Fibroblast of pulmonary artery (primary cell): ENCODE measurements around the gene TMEFF1.

Source experiments
- DNase-seq: peaks from one replicate; pipeline ENCODE4 v3.0.0-alpha.2; 2010; ENCODE audit warnings: low read depth
- H3K4me3 ChIP-seq: replicated peaks from 2 replicates; pipeline ENCODE4 v1.5.1; 2011; ENCODE audit warnings: low read depth, mild to moderate bottlenecking, control low read depth, low read length, moderate library complexity
- TF ChIP-seq, protein P1 (sequence below): IDR thresholded peaks from 2 replicates; pipeline ENCODE4 v1.5.1; 2011; ENCODE audit warnings: mild to moderate bottlenecking, control low read depth, low read length, inconsistent platforms; ENCODE audit errors: missing control alignments

TMEFF1 gene

DNA sequence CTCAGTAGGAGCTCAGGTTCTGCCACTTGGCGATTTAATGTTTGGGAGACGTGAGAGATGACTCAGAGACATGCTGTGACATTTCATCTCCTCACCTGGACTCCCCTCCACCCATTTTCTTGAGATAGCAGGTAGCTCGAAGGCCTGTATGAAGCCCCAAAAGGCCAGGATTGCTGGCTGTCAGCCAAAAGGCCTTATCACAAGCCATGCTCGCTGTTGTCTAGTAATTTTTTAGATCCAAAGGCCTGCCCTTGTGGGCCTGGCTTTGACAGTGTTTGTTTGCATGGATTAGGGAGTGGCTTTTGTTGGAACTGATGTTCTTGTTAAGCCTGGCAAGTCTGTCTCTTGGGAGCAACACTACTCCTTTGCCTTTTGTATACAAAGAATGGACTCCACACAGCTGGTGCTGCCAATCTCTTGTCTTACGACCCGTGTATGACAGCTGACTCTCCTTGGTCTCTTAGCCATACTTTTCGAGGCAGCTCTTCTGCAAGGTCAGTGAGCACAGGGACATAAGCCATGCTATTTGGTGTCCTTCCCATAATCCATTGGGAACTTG lies 127.7 kb downstream of the TMEFF1 start:
- DNase-seq, result no peak
- TF ChIP-seq, protein P1, sequence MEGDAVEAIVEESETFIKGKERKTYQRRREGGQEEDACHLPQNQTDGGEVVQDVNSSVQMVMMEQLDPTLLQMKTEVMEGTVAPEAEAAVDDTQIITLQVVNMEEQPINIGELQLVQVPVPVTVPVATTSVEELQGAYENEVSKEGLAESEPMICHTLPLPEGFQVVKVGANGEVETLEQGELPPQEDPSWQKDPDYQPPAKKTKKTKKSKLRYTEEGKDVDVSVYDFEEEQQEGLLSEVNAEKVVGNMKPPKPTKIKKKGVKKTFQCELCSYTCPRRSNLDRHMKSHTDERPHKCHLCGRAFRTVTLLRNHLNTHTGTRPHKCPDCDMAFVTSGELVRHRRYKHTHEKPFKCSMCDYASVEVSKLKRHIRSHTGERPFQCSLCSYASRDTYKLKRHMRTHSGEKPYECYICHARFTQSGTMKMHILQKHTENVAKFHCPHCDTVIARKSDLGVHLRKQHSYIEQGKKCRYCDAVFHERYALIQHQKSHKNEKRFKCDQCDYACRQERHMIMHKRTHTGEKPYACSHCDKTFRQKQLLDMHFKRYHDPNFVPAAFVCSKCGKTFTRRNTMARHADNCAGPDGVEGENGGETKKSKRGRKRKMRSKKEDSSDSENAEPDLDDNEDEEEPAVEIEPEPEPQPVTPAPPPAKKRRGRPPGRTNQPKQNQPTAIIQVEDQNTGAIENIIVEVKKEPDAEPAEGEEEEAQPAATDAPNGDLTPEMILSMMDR, result no peak
- H3K4me3 ChIP-seq, result no peak overlapping the region

GRCh38 chr9:100601216-100601615 lies 128.3 kb downstream of the TMEFF1 start:
- TF ChIP-seq, protein P1, result peak; percentile 93
- DNase-seq, result peak; percentile 72
- H3K4me3 ChIP-seq, result no peak overlapping the region

DNA sequence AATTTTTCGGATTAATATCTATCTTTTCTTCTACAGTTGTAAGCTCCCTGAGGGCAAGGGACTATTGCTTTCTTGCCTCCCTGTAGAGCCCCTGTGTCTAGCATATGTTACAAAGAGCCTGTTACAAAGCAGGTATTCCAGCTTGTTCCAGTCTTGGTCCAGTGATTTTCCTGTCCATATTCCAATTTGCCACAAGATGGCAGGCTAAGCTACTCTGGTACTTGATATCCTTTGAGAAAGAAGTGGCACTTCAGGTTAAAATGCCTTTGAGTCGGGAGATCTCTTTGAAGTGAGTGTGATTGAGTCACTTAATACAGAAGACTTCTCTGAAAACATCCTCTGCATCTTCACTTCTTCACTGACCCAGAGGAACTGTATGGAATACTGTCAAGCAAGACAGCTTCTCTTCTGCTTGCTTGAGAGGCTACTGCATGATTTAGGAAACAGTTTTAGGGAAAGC lies 129.4 kb downstream of the TMEFF1 start:
- H3K4me3 ChIP-seq, result no peak overlapping the region
- TF ChIP-seq, protein P1, result peak; percentile 88
- peak; percentile 70 for DNase-seq

DNA sequence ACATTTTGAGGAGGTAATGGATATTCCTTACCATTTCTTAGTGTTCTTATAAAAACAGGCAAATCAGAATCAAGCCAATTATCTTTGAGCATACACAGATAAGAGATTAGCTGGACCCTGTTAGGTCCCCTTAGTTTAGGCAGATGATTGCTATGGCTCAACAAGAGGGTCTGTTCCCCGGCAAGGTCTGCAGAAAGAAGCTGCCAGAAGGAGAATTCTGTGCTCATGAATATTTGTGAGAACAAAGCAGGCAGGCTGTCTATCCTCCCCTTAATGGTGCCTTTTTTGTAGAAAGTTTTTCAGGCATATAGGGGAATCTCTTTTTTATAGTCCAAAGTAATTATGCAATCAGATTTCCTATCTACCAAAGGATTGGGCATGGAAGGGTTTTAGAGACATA lies 132.5 kb downstream of the TMEFF1 start:
- TF ChIP-seq, protein P1, result no peak
- no peak for DNase-seq

GRCh38 chr9:100619194-100619593 lies 146.2 kb downstream of the TMEFF1 start:
- TF ChIP-seq, protein P1, result no peak
- no peak for DNase-seq

More for the DNA sequence above, 132.5 kb downstream of the TMEFF1 start:
- no peak overlapping the region for H3K4me3 ChIP-seq

DNA sequence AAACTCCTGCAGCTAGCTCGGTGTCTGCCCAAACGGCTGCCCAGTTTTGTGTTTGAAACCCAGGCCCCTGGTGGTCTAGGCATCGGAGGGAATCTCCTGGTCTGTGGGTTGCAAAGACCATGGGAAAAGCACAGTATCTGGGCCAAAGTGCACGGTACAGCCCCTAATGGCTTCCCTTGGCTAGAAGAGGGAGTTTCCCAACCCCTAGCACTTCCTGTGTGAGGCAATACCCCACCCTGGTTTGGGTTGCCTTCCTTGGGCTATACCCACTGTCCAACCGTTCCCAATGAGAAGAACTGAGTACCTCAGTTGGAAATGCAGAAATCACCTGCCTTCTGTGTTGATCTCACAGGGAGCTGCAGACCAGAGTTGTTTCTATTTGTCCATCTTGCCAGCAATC lies 146.7 kb downstream of the TMEFF1 start:
- no peak for DNase-seq
- H3K4me3 ChIP-seq, result no peak overlapping the region
- TF ChIP-seq, protein P1, result no peak

More at GRCh38 chr9:100619194-100619593, 146.2 kb downstream of the TMEFF1 start:
- no peak overlapping the region for H3K4me3 ChIP-seq

GRCh38 chr9:100623969-100624368 lies 151.0 kb downstream of the TMEFF1 start:
- no peak overlapping the region for H3K4me3 ChIP-seq
- TF ChIP-seq, protein P1, result no peak
- DNase-seq, result no peak
